Osteocyte (in vitro differentiated cells): Measurements from ENCODE around the gene CAPN10. TPM values are rescaled to one million over a fixed set of nuclear protein-coding genes. Genes with fewer than 3 reads are reported as not detected.

Experiments used
- DNase-seq: peaks from one replicate; pipeline ENCODE4 v3.0.0; 2021; ENCODE audit warnings: mixed read lengths; ENCODE audit not compliant: unreplicated experiment; ENCODE audit errors: extremely low spot score
- H3K27ac Mint-ChIP-seq: one replicate; pipeline ENCODE4 v1.8.0; 2021; ENCODE audit warnings: mild to moderate bottlenecking, mixed read lengths; ENCODE audit not compliant: unreplicated experiment
- H3K27me3 Mint-ChIP-seq: one replicate; pipeline ENCODE4 v1.8.0; 2021; ENCODE audit warnings: mixed read lengths; ENCODE audit not compliant: unreplicated experiment
- H3K36me3 Mint-ChIP-seq: one replicate; pipeline ENCODE4 v1.8.0; 2021; ENCODE audit warnings: mixed read lengths; ENCODE audit not compliant: unreplicated experiment
- H3K4me1 Mint-ChIP-seq: one replicate; pipeline ENCODE4 v1.8.0; 2021; ENCODE audit warnings: mixed read lengths; ENCODE audit not compliant: unreplicated experiment
- H3K4me3 Mint-ChIP-seq: one replicate; pipeline ENCODE4 v1.8.0; 2021; ENCODE audit warnings: mild to moderate bottlenecking, moderate library complexity, mixed read lengths; ENCODE audit not compliant: unreplicated experiment
- H3K9me3 Mint-ChIP-seq: one replicate; pipeline ENCODE4 v1.8.0; 2021; ENCODE audit warnings: mixed read lengths; ENCODE audit not compliant: unreplicated experiment
- CTCF ChIP-seq: fragments of 200-600 bp; sonication (generic); IDR thresholded peaks from 2 replicates; pipeline ENCODE4 v1.5.0; 2021; ENCODE audit warnings: antibody characterized with exemption, mild to moderate bottlenecking, moderate library complexity
- total RNA-seq: library from RNA; stranded (reverse); gene quantifications from 2 replicates; pipeline ENCODE4 v1.2.1, GENCODE V29; 2021

Gene CAPN10
- total RNA-seq, 1 donor from 2014 or later = 37.7 TPM

GRCh38 chr2:240629968-240630770, 43.6 kb downstream of the CAPN10 start:
- H3K4me3 Mint-ChIP-seq = no peak overlapping the region
- no peaks in the 10 kb centered on the region for H3K27me3 Mint-ChIP-seq
- TF ChIP-seq CTCF = no peak
- H3K36me3 Mint-ChIP-seq = peaks cover 3% of the 10 kb centered on the region
- peaks cover 2% of the 10 kb centered on the region for H3K4me1 Mint-ChIP-seq
- no peak overlapping the region for H3K27ac Mint-ChIP-seq
- DNase-seq = no peak
- peaks cover 21% of the 10 kb centered on the region for H3K9me3 Mint-ChIP-seq

- H3K36me3 Mint-ChIP-seq = peaks cover 3% of the 10 kb centered on the region
- no peak for TF ChIP-seq CTCF
- H3K27ac Mint-ChIP-seq = no peak overlapping the region
- peaks cover 21% of the 10 kb centered on the region for H3K9me3 Mint-ChIP-seq
- H3K4me3 Mint-ChIP-seq = no peak overlapping the region
- no peak for DNase-seq
- no peaks in the 10 kb centered on the region for H3K27me3 Mint-ChIP-seq
- no peaks in the 10 kb centered on the region for H3K4me1 Mint-ChIP-seq
Observed at GRCh38 chr2:240630771-240631547, 44.4 kb downstream of the CAPN10 start.

- no peak for DNase-seq
Observed at GRCh38 chr2:240631548-240632305, 45.2 kb downstream of the CAPN10 start.

GRCh38 chr2:240632306-240632721, 45.8 kb downstream of the CAPN10 start:
- Mint-ChIP-seq H3K27ac (no peak overlapping the region), H3K4me1 (no peaks in the 10 kb centered on the region), H3K36me3 (peaks cover 3% of the 10 kb centered on the region), H3K27me3 (no peaks in the 10 kb centered on the region), H3K9me3 (peaks cover 21% of the 10 kb centered on the region), H3K4me3 (no peak overlapping the region)
- DNase-seq = no peak
- TF ChIP-seq CTCF = no peak

More at GRCh38 chr2:240631548-240632305, 45.2 kb downstream of the CAPN10 start:
- peaks cover 21% of the 10 kb centered on the region for H3K9me3 Mint-ChIP-seq
- no peaks in the 10 kb centered on the region for H3K27me3 Mint-ChIP-seq
- no peak overlapping the region for H3K27ac Mint-ChIP-seq
- peaks cover 3% of the 10 kb centered on the region for H3K36me3 Mint-ChIP-seq
- H3K4me3 Mint-ChIP-seq = no peak overlapping the region
- no peak for TF ChIP-seq CTCF
- no peaks in the 10 kb centered on the region for H3K4me1 Mint-ChIP-seq
